ENCODE measurements around the gene KCNK18.

The KCNK18 gene

DNA sequence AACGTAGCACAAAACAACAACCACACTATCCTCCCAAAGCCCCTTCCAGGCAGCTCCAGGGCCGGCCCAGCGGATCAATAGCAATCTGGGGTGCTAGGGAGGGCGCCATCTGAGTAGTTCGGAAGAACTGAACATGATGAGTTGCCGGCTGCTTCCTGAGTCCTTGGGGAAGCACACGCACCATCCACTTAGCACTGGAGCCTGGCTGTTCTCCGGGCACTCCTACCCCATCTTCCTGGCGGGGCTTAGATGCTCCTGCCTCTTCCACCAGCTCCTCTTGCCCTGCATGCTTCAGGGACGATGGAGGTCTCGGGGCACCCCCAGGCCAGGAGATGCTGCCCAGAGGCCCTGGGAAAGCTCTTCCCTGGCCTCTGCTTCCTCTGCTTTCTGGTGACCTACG, at the start of gene KCNK18:
Gene KCNK18, plus strand, starts transcription at position 301 of the 400 bp plus-strand sequence. Its CDS starts 0 bp downstream, at position 301.
- DNase-seq: no peak

DNA sequence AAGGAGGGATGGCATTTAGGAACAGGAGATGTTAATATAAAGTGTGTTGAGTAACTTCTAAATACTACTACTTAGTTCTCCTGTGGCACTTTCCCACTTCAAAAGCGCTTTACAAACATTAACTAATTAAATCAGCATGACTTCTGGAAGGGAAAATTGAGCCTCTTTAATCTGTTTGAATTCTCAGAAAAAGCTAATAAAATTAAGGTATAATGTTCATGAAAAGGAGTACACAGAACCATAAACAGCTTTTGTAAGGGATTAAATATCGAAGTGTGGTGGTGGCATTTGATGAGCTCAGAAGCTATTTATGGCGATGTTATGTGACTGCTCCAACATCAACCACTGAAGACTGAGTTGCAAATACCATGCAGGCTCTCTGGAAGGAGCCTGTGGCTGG, 49.0 kb upstream of the KCNK18 start:
- DNase-seq: no peak

GRCh38 chr10:117152668-117153067, 44.6 kb upstream of the KCNK18 start:
- no peak for DNase-seq

DNA sequence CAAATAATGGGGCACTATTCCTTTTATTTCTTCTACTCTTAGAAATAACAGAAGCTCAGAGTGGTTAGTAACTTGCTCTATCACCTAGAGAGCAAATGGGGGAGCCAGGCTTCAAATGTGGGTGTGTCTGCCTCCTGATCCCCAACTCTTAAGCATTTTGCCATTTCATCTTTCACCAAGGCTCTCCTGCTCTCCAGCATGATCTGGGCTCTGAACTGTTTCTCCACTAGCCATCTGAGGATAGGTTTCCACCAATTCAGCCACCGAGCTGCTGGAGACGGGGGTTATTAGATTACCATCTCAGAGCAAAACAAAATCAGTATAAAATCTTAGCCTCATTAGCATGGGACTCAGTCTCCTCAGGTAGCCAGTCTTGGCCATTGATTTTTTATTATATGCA, 39.0 kb upstream of the KCNK18 start:
- DNase-seq: no peak

GRCh38 chr10:117159390-117159789, 37.9 kb upstream of the KCNK18 start:
- no peak for DNase-seq

GRCh38 chr10:117160567-117160966, 36.7 kb upstream of the KCNK18 start:
- no peak for DNase-seq

GRCh38 chr10:117161386-117162033, 35.8 kb upstream of the KCNK18 start:
- DNase-seq: no peak

GRCh38 chr10:117162093-117163060, 34.9 kb upstream of the KCNK18 start:
- DNase-seq: no peak

DNA sequence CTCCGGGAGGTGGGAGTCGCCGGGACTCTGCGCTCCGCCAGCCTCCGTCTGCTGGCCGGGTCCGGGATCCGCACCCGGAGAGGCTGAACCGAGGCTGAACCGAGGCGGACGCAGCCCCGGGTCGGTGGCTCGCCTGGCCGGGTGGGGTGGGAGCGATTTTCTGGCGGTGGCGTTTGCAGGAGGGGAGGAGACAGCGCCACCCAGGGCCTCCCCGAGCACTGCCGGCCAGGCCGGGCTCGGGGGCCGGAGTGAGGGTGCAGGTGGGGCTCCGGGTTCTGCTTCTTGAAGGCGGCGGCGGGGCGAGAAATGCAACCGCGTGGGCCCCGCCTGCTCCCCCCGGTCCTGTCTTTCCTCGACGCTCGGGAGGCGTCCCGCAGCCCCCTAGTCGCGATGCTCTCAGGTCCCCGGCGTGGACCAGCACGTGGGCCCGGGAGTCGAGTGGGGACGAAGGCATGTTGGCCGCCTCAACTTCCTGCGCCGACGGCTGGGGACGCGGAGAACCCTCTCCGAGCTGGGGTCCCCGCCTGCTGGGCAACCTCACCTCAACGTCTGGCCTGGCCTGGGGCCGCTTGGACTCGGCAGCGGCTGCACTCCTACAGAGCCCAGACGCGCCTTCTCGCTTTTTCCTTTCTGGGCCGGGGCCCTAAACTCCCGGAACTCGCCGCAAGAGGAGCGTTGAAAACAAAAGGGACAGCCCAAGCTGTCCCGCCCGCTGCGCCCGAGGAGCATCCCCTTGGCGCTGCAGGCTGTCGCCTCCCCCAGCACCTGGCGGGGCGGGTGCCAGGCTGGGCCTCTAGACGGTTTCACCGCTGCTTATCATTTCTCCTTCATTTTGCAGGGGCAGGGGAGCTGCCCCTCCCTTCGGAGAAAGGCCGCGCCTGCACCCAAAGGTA, 34.0 kb upstream of the KCNK18 start:
- no peak for DNase-seq

- no peak for DNase-seq
These were observed 33.2 kb upstream of the KCNK18 start for GRCh38 chr10:117163954-117164548.

DNA sequence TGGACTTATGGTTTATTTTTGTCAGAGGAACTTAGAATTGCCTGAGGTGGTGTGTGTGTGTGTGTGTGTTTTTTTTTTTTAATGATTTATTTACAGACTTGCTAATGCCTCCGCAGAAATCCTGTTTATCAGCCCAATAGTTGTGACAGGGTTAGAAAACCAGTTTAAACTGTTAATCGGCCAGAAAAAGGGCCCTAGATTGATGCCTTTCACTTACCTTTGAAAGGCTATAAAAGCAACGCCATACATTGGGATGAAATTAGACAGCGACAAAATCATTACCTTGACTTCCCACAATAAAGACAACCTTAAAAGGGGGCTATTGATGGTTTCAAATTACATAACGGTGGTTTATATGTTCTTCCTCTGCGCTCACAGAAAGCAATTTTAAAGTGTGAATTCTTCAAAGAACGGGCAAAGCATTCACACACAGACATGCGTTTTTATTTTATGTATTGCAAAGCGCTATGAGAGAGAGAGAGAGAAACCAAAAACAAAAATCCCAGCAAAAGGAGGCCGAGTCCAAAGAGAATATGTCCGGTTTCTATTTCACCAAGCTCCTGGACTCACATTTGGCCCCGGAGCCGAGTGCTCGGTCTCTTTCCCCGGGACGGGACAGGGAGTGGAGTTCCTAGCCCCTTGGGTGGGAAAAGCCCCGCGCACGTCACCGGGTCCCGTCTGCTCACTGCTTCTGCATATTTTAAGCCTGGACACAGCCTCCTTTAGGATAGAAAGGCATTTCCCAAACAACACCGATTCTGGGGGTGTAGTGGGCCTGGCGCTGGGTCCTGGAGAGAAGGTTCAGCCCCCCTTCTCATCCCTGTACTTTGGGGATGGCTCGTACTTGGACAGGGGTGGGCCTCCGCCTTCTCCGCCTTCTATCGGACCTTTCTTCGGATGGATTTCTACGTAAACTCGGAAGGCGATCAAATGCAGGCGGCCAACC, 32.4 kb upstream of the KCNK18 start:
- DNase-seq: no peak

GRCh38 chr10:117165538-117166417, 31.5 kb upstream of the KCNK18 start:
- no peak for DNase-seq

DNA sequence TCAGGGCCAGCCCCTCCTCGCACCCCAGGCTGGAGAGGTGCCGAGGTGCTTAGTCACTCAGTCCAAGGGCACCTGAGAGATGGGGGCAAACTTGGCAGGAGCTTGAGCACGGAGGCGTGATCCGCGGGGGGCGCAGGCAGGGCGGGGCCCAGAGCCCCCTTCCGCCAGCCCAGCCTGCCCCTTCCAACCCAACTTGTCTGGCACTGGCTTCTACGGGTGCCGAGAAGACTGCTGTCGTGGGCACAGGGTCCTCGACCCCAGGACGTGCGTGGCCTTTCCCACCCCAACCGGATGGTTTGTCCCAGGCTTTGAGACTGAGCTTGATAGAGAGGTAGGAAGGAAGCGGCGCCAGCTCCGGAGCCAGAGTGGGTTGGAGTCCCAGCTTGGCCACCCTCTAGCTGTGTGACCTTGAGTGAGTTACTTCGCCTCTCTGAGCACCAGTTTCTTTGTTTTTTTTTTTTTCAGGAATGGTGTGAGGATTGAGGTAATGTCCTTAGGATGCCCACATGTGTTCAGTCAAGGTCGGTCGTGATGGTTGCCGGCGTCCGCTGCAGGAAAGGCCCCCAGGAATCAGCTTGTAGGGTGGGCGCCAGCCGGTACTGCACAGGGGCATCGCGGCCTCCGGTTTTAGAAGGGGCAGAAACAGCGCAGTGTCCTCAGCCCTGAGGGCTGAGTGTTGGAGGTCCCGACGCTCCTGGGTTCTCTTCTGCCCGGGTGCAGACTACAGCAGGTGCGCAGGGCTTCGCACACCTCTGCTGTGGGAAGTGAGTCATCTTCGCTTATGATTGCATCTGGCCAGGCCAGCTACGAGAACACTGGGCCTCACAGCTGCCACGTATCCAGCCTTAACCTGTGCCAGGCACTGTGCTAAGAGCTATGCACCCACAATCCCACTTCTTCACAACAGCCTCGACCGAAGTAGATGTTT, 30.6 kb upstream of the KCNK18 start:
- no peak for DNase-seq

DNA sequence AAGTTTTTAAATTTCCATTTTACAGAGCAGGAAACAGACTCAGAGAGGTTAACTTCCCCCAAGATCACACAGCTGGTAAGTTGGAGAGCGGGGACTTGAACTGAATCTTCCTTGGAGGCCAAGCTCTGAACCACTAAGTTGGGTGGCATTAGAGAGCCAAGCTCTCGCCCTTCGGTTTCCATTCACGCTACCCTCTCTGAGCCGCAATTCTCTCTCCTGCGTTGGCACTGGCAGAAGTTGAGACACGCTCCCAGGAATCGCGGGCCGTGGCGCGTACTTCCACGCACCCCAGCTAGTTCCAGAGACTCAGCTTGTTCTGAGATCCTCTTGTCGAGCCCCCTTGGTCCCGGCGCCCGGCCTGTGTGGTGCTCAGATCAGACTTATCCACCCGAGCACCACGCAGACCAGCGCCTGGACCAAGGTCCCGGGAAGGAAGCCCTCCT, 29.9 kb upstream of the KCNK18 start:
- no peak for DNase-seq

GRCh38 chr10:117167789-117168674, 29.3 kb upstream of the KCNK18 start:
- peak; percentile 62 for DNase-seq

DNA sequence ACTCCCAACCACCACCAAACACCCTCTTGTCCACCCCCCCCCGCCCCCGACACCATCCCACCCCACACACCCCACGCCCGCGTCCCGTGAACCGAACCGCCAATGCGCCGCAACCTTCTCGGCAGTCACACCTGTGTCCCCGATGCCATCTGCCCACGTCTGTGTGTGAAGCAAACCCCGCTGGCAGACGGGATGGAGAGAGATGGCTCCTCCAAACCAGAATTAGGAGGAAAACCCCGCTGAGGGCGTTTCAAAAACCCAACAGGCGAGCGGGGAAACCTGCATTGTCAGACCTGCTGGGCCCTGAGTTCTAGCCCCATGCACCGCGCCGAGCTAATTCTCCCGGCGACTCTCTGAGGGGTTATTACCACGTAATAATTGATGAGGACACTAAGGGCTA, 28.6 kb upstream of the KCNK18 start:
- DNase-seq: no peak

- no peak for DNase-seq
These were observed 27.8 kb upstream of the KCNK18 start for GRCh38 chr10:117169480-117169879.

GRCh38 chr10:117170244-117170643, 27.0 kb upstream of the KCNK18 start:
- DNase-seq: no peak
